ENCODE data around the gene HPS6. TPM values are rescaled to one million over a fixed set of nuclear protein-coding genes. Genes with fewer than 3 reads are reported as not detected.
"Not testable (repeated sequence)": the region's sequence is repeated elsewhere in the genome, so short reads cannot be mapped to it uniquely, and the experiment has no call there.

HPS6 gene
- 10 to 100 TPM; 22.3 TPM for total RNA-seq

GRCh38 chr10:102064868-102065560, at the start of gene HPS6:
Gene HPS6, plus strand, starts transcription at chr10:102065349. Its CDS starts 126 bp downstream, at chr10:102065475.
- peaks cover 26% of the 10 kb centered on the region for H3K4me1 Mint-ChIP-seq (ENCODE audit: low read depth)
- intact Hi-C loops (cut with micrococcal nuclease), result loop anchor here (1.0 to 2.0 kb wide), 4 partner anchors 9 to 222 kb away; partner anchors contain the start of genes ARMH3, KCNIP2 and NOLC1
- no peaks in the 10 kb centered on the region for H3K36me3 Mint-ChIP-seq
- no peaks in the 10 kb centered on the region for H3K9me3 Mint-ChIP-seq
- ChIA-PET POLR2A (interaction anchor here (1.0 to 1.2 kb wide), 3 partner anchors 10 to 230 kb away, joined by 3 to 7 read pairs (median 4); partner anchors contain the start of gene ARMH3), CTCF (interaction anchor here (1.9 to 2.7 kb wide), 3 partner anchors 10 to 224 kb away, joined by 5 to 15 read pairs (median 14); partner anchors contain the start of gene ARMH3)
- peak within 1 kb of the TSS; percentile 81 for H3K27ac Mint-ChIP-seq
- H3K27me3 Mint-ChIP-seq, result no peaks in the 10 kb centered on the region
- DNase-seq, result peak; percentile 93
- H3K4me3 Mint-ChIP-seq, result peak within 1 kb of the TSS; percentile 86

- intact Hi-C loops (cut with micrococcal nuclease), result loop anchor here (10.0 kb wide), 1 partner anchor 58 kb away; no protein-coding TSS in a partner anchor
- Mint-ChIP-seq H3K4me3 (no peak overlapping the region), H3K4me1 (ENCODE audit: low read depth) (no peaks in the 10 kb centered on the region), H3K36me3 (peaks cover 7% of the 10 kb centered on the region), H3K27ac (no peak overlapping the region), H3K9me3 (peaks cover 2% of the 10 kb centered on the region), H3K27me3 (no peaks in the 10 kb centered on the region)
- CTCF ChIA-PET, result interaction anchor here (1.5 to 4.1 kb wide), 2 partner anchors 15 to 175 kb away, joined by 3 to 17 read pairs; no protein-coding TSS in a partner anchor
- POLR2A ChIA-PET, result no interaction called here
- no peak for DNase-seq
Measured at GRCh38 chr10:102016416-102016815, 48.7 kb upstream of the HPS6 start.

- intact Hi-C loops (cut with micrococcal nuclease), result loop anchor here (10.0 kb wide), 1 partner anchor 58 kb away; no protein-coding TSS in a partner anchor
- DNase-seq, result no peak
- CTCF ChIA-PET, result interaction anchor here (0.8 to 1.5 kb wide), 4 partner anchors 9 to 182 kb away, joined by 3 to 6 read pairs (median 3); no protein-coding TSS in a partner anchor
- no peak overlapping the region for H3K4me3 Mint-ChIP-seq
- peaks cover 10% of the 10 kb centered on the region for H3K36me3 Mint-ChIP-seq
- no peaks in the 10 kb centered on the region for H3K4me1 Mint-ChIP-seq (ENCODE audit: low read depth)
- H3K27ac Mint-ChIP-seq, result no peak overlapping the region
- H3K27me3 Mint-ChIP-seq, result no peaks in the 10 kb centered on the region
- peaks cover 2% of the 10 kb centered on the region for H3K9me3 Mint-ChIP-seq
- POLR2A ChIA-PET, result no interaction called here
Measured at GRCh38 chr10:102017295-102017694, 47.9 kb upstream of the HPS6 start.

- POLR2A ChIA-PET, result interaction anchor here (0.6 kb wide), 1 partner anchor 987 kb away, joined by 4 read pairs; no protein-coding TSS in a partner anchor
- Mint-ChIP-seq H3K4me3 (no peak overlapping the region), H3K27me3 (no peaks in the 10 kb centered on the region), H3K9me3 (peaks cover 2% of the 10 kb centered on the region), H3K27ac (no peak overlapping the region), H3K36me3 (peaks cover 17% of the 10 kb centered on the region), H3K4me1 (ENCODE audit: low read depth) (peaks cover 2% of the 10 kb centered on the region)
- intact Hi-C loops (cut with micrococcal nuclease), result no loop called here
- DNase-seq, result peak; percentile 13
- CTCF ChIA-PET, result interaction anchor here (0.6 to 2.8 kb wide), 4 partner anchors 11 to 71 kb away, joined by 3 to 17 read pairs (median 4); no protein-coding TSS in a partner anchor
Measured at GRCh38 chr10:102020938-102021337, 44.2 kb upstream of the HPS6 start.

GRCh38 chr10:102024799-102025198, 40.4 kb upstream of the HPS6 start:
- ChIA-PET POLR2A (no interaction called here), CTCF (no interaction called here)
- H3K4me3 Mint-ChIP-seq, result no peak overlapping the region
- no peaks in the 10 kb centered on the region for H3K27me3 Mint-ChIP-seq
- no peak overlapping the region for H3K27ac Mint-ChIP-seq
- H3K4me1 Mint-ChIP-seq (ENCODE audit: low read depth), result peaks cover 2% of the 10 kb centered on the region
- H3K9me3 Mint-ChIP-seq, result peaks cover 2% of the 10 kb centered on the region
- peaks cover 22% of the 10 kb centered on the region for H3K36me3 Mint-ChIP-seq
- no peak for DNase-seq
- intact Hi-C loops (cut with micrococcal nuclease), result no loop called here

- DNase-seq, result no peak
- H3K9me3 Mint-ChIP-seq, result no peaks in the 10 kb centered on the region
- H3K4me3 Mint-ChIP-seq, result no peak overlapping the region
- POLR2A ChIA-PET, result no interaction called here
- peaks cover 2% of the 10 kb centered on the region for H3K4me1 Mint-ChIP-seq (ENCODE audit: low read depth)
- no peaks in the 10 kb centered on the region for H3K27me3 Mint-ChIP-seq
- peaks cover 20% of the 10 kb centered on the region for H3K36me3 Mint-ChIP-seq
- CTCF ChIA-PET, result interaction anchor here (1.7 kb wide), 1 partner anchor 18 kb away, joined by 5 read pairs; no protein-coding TSS in a partner anchor
- intact Hi-C loops (cut with micrococcal nuclease), result no loop called here
- H3K27ac Mint-ChIP-seq, result no peak overlapping the region
Measured at GRCh38 chr10:102027261-102027660, 37.9 kb upstream of the HPS6 start.

- H3K4me3 Mint-ChIP-seq, result no peak overlapping the region
- H3K36me3 Mint-ChIP-seq, result peaks cover 26% of the 10 kb centered on the region
- H3K27me3 Mint-ChIP-seq, result no peaks in the 10 kb centered on the region
- no peaks in the 10 kb centered on the region for H3K9me3 Mint-ChIP-seq
- H3K27ac Mint-ChIP-seq, result no peak overlapping the region
- POLR2A ChIA-PET, result interaction anchor here (0.6 kb wide), 1 partner anchor 13 kb away, joined by 6 read pairs; no protein-coding TSS in a partner anchor
- intact Hi-C loops (cut with micrococcal nuclease), result no loop called here
- DNase-seq, result no peak
- no peaks in the 10 kb centered on the region for H3K4me1 Mint-ChIP-seq (ENCODE audit: low read depth)
- CTCF ChIA-PET, result no interaction called here
Measured at GRCh38 chr10:102033787-102034186, 31.4 kb upstream of the HPS6 start.

GRCh38 chr10:102035807-102036206, 29.3 kb upstream of the HPS6 start:
- H3K4me3 Mint-ChIP-seq; H3K27ac Mint-ChIP-seq; DNase-seq; H3K27me3 Mint-ChIP-seq; intact Hi-C loops (cut with micrococcal nuclease); POLR2A ChIA-PET; H3K4me1 Mint-ChIP-seq (ENCODE audit: low read depth); CTCF ChIA-PET; H3K9me3 Mint-ChIP-seq: not testable (repeated sequence)
- H3K36me3 Mint-ChIP-seq, result peaks cover 23% of the 10 kb centered on the region

GRCh38 chr10:102038410-102038809, 26.7 kb upstream of the HPS6 start:
- Mint-ChIP-seq H3K36me3 (peaks cover 11% of the 10 kb centered on the region), H3K9me3 (no peaks in the 10 kb centered on the region), H3K4me1 (ENCODE audit: low read depth) (peaks cover 6% of the 10 kb centered on the region), H3K27ac (no peak overlapping the region), H3K27me3 (no peaks in the 10 kb centered on the region), H3K4me3 (no peak overlapping the region)
- ChIA-PET POLR2A (no interaction called here), CTCF (interaction anchor here (1.2 kb wide), 1 partner anchor 29 kb away, joined by 4 read pairs; no protein-coding TSS in a partner anchor)
- no peak for DNase-seq
- intact Hi-C loops (cut with micrococcal nuclease), result no loop called here

- DNase-seq, result no peak
- Mint-ChIP-seq H3K4me3 (no peak overlapping the region), H3K9me3 (no peaks in the 10 kb centered on the region), H3K4me1 (ENCODE audit: low read depth) (peaks cover 15% of the 10 kb centered on the region), H3K36me3 (peaks cover 9% of the 10 kb centered on the region), H3K27ac (no peak overlapping the region), H3K27me3 (no peaks in the 10 kb centered on the region)
- POLR2A ChIA-PET, result no interaction called here
- CTCF ChIA-PET, result interaction anchor here (1.3 kb wide), 1 partner anchor 30 kb away, joined by 3 read pairs; no protein-coding TSS in a partner anchor
- intact Hi-C loops (cut with micrococcal nuclease), result no loop called here
Measured at GRCh38 chr10:102040305-102041050, 24.7 kb upstream of the HPS6 start.

- no peaks in the 10 kb centered on the region for H3K9me3 Mint-ChIP-seq
- H3K27ac Mint-ChIP-seq, result no peak overlapping the region
- DNase-seq, result no peak
- ChIA-PET CTCF (no interaction called here), POLR2A (no interaction called here)
- no peaks in the 10 kb centered on the region for H3K27me3 Mint-ChIP-seq
- no peak overlapping the region for H3K4me3 Mint-ChIP-seq
- H3K36me3 Mint-ChIP-seq, result no peaks in the 10 kb centered on the region
- intact Hi-C loops (cut with micrococcal nuclease), result no loop called here
- H3K4me1 Mint-ChIP-seq (ENCODE audit: low read depth), result peaks cover 34% of the 10 kb centered on the region
Measured at GRCh38 chr10:102045292-102045691, 19.9 kb upstream of the HPS6 start.

GRCh38 chr10:102046095-102046494, 19.1 kb upstream of the HPS6 start:
- no peak for DNase-seq
- no peaks in the 10 kb centered on the region for H3K27me3 Mint-ChIP-seq
- intact Hi-C loops (cut with micrococcal nuclease), result no loop called here
- H3K9me3 Mint-ChIP-seq, result no peaks in the 10 kb centered on the region
- peaks cover 31% of the 10 kb centered on the region for H3K4me1 Mint-ChIP-seq (ENCODE audit: low read depth)
- H3K36me3 Mint-ChIP-seq, result no peaks in the 10 kb centered on the region
- ChIA-PET CTCF (no interaction called here), POLR2A (no interaction called here)
- H3K27ac Mint-ChIP-seq, result no peak overlapping the region
- no peak overlapping the region for H3K4me3 Mint-ChIP-seq
